Measurements from ENCODE around the gene ASIC4. TPM values are rescaled to one million over a fixed set of nuclear protein-coding genes. Genes with fewer than 3 reads are reported as not detected.

Gene ASIC4
- total RNA-seq, 1 experiment from 2014 or later = 0.79 TPM

GRCh38 chr2:219556413-219556812, 42.1 kb downstream of the ASIC4 start (continued):
- TF ChIP-seq ARID4B (CRISPR knock-in tag; IDR thresholded peaks at IDR 0.05; ENCODE audit: borderline replicate concordance) (no peak), PRRX2 (CRISPR knock-in tag; IDR thresholded peaks at IDR 0.05) (no peak), ATF2 (CRISPR knock-in tag; IDR thresholded peaks at IDR 0.05; ENCODE audit: borderline replicate concordance, low read depth) (no peak), CREB1 (CRISPR knock-in tag; IDR thresholded peaks at IDR 0.05) (no peak)

- ATAC-seq (no peak), DNase-seq (ENCODE audit: low spot score) (no peak)
- no peaks in the 10 kb centered on the region for H3K9me3 Mint-ChIP-seq
- POLR2A ChIA-PET = interaction anchor here (0.7 to 1.4 kb wide), 3 partner anchors 10 to 41 kb away, joined by 3 to 4 read pairs (median 4); partner anchors contain the start of genes CHPF, STK11IP and TMEM198
- peaks cover 10% of the 10 kb centered on the region for H3K36me3 Mint-ChIP-seq
- CTCF ChIA-PET = interaction anchor here (7.2 kb wide), 1 partner anchor 18 kb away, joined by 86 read pairs; no protein-coding TSS in a partner anchor
- no peak overlapping the region for H3K4me3 Mint-ChIP-seq
- peaks cover 22% of the 10 kb centered on the region for H3K27me3 Mint-ChIP-seq (ENCODE audit: low read depth)
- H3K4me1 Mint-ChIP-seq = peaks cover 31% of the 10 kb centered on the region
- TF ChIP-seq RELA (CRISPR knock-in tag; IDR thresholded peaks at IDR 0.05; ENCODE audit: borderline replicate concordance) (no peak), AR (CRISPR knock-in tag; IDR thresholded peaks at IDR 0.05) (no peak), PREB (CRISPR knock-in tag; IDR thresholded peaks at IDR 0.05; ENCODE audit: borderline replicate concordance) (no peak), EMX1 (CRISPR knock-in tag; IDR thresholded peaks at IDR 0.05) (no peak), ERG (CRISPR knock-in tag; IDR thresholded peaks at IDR 0.05) (no peak), MYBL2 (CRISPR knock-in tag; IDR thresholded peaks at IDR 0.05) (no peak), GABPB1 (CRISPR knock-in tag; IDR thresholded peaks at IDR 0.05) (no peak), PRRX2 (CRISPR knock-in tag; IDR thresholded peaks at IDR 0.05) (no peak), CTCF (IDR thresholded peaks at IDR 0.05) (no peak), NR1H2 (CRISPR knock-in tag; IDR thresholded peaks at IDR 0.05) (no peak), FOXP4 (CRISPR knock-in tag; IDR thresholded peaks at IDR 0.05) (no peak)
- H3K27ac Mint-ChIP-seq = no peak overlapping the region
These were observed 43.0 kb downstream of the ASIC4 start for GRCh38 chr2:219557320-219557719.

Data from WTC11 (cell line).